SHP77 treated with DMSO at 0.1 percent for 48 hours (cell line): ENCODE measurements around the gene SURF1.
"Not testable (repeated sequence)": the region's sequence is repeated elsewhere in the genome, so short reads cannot be mapped to it uniquely, and the experiment has no call there.

ENCODE experiments used
- DNase-seq: peaks from one replicate; lab custom pipeline; 2025; lab: John Stamatoyannopoulos, UW

Gene SURF1

GRCh38 chr9:133356391-133357091, at the start of gene SURF1, which contains the start of gene SURF2:
SURF1 (minus strand) TSS chr9:133356487; CDS start chr9:133356453, 34 bp downstream.
SURF2 (plus strand) TSS chr9:133356550; CDS start chr9:133356593, 43 bp downstream.
- DNase-seq = peak; percentile 28

- no peak for DNase-seq
Measured at GRCh38 chr9:133405508-133406438, 49.5 kb upstream of the SURF1 start.

- no peak for DNase-seq
Measured at GRCh38 chr9:133404454-133405002, 48.2 kb upstream of the SURF1 start.

- DNase-seq = no peak
Measured at GRCh38 chr9:133403766-133404453, 47.6 kb upstream of the SURF1 start.

- DNase-seq = no peak
Measured at GRCh38 chr9:133402689-133403088, 46.4 kb upstream of the SURF1 start.

- no peak for DNase-seq
Measured at GRCh38 chr9:133401588-133401987, 45.3 kb upstream of the SURF1 start.

GRCh38 chr9:133400292-133400691, 44.0 kb upstream of the SURF1 start:
- no peak for DNase-seq

GRCh38 chr9:133397895-133398294, 41.6 kb upstream of the SURF1 start:
- DNase-seq = no peak

- DNase-seq = no peak
Measured at GRCh38 chr9:133397370-133397769, 41.1 kb upstream of the SURF1 start.

- DNase-seq = peak; percentile 14
Measured at GRCh38 chr9:133396952-133397351, 40.7 kb upstream of the SURF1 start.

- no peak for DNase-seq
Measured at GRCh38 chr9:133394687-133395271, 38.5 kb upstream of the SURF1 start.

GRCh38 chr9:133393399-133393798, 37.1 kb upstream of the SURF1 start:
- no peak for DNase-seq

GRCh38 chr9:133392308-133392707, 36.0 kb upstream of the SURF1 start:
- not testable (repeated sequence) for DNase-seq

- not testable (repeated sequence) for DNase-seq
Measured at GRCh38 chr9:133391449-133391848, 35.2 kb upstream of the SURF1 start.

GRCh38 chr9:133390713-133391112, 34.4 kb upstream of the SURF1 start:
- DNase-seq = no peak

- no peak for DNase-seq
Measured at GRCh38 chr9:133389562-133389961, 33.3 kb upstream of the SURF1 start.

- DNase-seq = no peak
Measured at GRCh38 chr9:133389025-133389557, 32.8 kb upstream of the SURF1 start.

- no peak for DNase-seq
Measured at GRCh38 chr9:133387680-133388079, 31.4 kb upstream of the SURF1 start.

GRCh38 chr9:133386338-133386737, 30.1 kb upstream of the SURF1 start:
- DNase-seq = no peak

- no peak for DNase-seq
Measured at GRCh38 chr9:133385452-133385851, 29.2 kb upstream of the SURF1 start.

- DNase-seq = no peak
Measured at GRCh38 chr9:133384736-133385321, 28.5 kb upstream of the SURF1 start.
